Measurements from ENCODE around the gene FAIM2.

FAIM2 gene

DNA sequence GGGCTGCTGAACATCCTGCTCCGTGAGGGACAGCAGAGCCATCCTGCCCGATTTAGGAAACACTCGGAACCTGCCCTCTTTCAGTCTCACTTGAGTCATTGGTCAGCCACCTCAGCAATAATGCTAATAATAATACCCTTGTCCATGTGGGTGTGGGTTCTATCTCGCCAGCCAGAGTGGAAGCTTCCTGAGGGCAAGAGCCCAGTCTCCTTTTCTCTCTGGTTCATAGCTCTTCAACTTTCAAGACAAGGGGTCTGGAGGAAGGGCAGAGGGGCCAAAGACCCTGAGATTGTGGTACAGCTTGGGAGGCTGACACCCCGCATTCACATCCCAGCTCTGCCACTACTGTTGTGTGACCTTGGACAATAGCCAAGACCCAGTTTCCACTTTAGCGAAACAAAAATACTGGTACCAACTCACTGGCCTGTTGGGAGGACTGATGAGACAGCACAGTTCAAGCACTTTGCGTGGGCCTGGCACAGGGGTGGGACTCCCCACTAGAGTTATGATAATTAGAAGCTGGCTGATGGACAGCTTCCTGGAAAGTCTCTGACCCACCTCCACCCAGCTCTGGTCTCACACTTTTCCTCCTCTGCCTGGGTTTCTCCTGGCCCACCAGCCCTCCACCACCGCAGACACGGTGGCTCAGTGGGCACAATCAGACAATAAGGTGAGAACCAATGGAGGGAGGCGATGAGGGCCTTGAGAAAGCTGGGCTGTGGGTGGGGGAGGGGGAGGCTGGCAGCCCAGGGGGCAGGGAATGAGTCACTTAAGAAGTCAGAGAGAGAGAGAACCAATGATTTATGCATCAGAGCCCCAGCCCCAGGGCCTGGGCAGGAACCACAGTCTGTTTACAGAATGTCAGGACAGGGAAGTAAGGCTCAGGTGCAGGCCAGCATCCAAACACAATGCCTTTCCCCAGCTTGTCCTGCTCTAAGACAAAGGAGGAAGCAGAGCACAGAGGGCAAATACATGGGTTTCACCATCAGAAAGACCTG lies 9.6 kb downstream of the FAIM2 start:
- FAIRE-seq = no peak
- DNase-seq (ENCODE audit: insufficient read length, low spot score) = no peak
- TF ChIP-seq, protein P1, sequence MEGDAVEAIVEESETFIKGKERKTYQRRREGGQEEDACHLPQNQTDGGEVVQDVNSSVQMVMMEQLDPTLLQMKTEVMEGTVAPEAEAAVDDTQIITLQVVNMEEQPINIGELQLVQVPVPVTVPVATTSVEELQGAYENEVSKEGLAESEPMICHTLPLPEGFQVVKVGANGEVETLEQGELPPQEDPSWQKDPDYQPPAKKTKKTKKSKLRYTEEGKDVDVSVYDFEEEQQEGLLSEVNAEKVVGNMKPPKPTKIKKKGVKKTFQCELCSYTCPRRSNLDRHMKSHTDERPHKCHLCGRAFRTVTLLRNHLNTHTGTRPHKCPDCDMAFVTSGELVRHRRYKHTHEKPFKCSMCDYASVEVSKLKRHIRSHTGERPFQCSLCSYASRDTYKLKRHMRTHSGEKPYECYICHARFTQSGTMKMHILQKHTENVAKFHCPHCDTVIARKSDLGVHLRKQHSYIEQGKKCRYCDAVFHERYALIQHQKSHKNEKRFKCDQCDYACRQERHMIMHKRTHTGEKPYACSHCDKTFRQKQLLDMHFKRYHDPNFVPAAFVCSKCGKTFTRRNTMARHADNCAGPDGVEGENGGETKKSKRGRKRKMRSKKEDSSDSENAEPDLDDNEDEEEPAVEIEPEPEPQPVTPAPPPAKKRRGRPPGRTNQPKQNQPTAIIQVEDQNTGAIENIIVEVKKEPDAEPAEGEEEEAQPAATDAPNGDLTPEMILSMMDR (IDR thresholded peaks at IDR 0.05; ENCODE audit: insufficient read depth, missing control alignments) = no peak

DNA sequence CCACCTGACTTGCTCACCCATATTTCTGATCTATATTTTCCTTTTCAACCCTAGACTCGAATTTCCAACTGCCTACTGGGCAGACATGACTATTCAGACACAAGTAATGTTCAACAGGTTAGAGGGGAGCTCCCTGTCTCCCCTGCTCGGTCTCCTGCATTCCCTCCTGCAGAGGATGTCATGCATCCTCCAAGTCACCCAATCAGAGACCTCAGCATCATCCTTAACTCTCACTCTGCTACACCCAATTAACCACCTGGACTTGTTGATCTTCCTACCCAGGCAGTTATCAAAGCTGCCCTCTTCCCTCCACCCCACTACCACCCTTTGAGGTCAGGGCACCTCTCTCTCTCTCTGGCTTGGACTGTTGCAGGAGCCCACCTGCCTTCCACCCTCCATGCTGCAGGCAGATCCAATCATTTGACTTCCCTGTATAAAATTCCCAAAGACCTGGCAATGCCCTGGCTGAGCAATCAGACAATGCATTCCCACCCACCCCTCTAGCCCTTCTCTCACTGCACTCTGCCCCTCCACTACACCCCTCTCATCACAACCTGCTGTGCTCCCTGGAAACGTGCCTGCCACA lies 10.9 kb downstream of the FAIM2 start:
- FAIRE-seq (no peak), DNase-seq (ENCODE audit: insufficient read length, low spot score) (no peak)
- TF ChIP-seq, protein P1 (IDR thresholded peaks at IDR 0.05; ENCODE audit: insufficient read depth, missing control alignments) = no peak

DNA sequence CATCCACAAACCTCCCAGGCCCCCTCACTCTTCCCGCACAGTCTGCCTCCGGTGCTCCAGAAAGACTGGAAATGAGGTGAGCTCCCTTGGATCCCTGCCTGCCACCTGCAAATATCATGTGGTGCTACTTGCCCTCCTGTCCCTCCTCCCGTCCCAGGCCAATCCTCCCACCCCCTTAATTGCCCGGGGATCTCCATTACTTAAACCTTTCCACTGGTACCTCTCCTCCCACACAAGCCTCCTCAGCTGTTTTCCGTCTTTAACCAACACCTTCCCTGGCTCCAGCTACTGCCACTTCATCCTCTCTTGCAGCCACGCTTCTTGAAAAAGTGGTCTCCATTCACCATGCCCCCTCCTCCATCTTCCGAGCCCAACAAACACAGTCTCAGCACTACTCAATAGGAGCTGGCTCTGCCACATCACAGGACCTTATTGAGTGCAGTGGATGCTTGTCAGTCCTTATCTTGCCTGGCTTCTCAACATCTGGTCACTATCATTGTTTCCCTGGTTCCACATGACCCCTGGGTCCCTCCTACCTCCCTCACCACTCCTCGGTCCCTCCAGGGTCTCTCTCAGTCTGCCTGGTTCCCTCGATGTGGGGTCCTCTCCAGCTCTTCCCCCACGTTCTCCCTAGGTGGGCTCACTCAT lies 11.5 kb downstream of the FAIM2 start:
- TF ChIP-seq, protein P1 (IDR thresholded peaks at IDR 0.05; ENCODE audit: insufficient read depth, missing control alignments) = no peak
- FAIRE-seq (no peak), DNase-seq (ENCODE audit: insufficient read length, low spot score) (no peak)

DNA sequence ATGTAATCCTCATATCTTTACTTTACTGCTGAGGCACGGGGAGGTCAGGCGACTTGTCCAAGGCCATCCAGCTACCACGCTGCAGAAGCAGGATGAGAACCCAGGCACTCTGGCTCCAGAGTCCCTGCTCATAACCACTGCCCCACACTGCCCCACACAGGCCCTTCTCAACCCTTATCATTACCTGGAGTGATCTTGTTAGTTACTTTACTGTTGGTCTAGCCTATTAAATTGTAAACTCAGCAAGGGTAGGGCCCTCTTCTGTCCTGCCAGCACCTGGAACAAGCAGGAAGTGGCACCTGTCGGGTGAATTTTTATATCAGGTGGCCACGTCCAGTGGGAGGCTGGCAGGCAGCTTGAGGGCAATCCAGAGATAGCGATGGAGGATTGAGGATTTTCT lies 12.2 kb downstream of the FAIM2 start:
- no peak for FAIRE-seq
- DNase-seq (ENCODE audit: insufficient read length, low spot score) = no peak
- TF ChIP-seq, protein P1 (IDR thresholded peaks at IDR 0.05; ENCODE audit: insufficient read depth, missing control alignments) = no peak

DNA sequence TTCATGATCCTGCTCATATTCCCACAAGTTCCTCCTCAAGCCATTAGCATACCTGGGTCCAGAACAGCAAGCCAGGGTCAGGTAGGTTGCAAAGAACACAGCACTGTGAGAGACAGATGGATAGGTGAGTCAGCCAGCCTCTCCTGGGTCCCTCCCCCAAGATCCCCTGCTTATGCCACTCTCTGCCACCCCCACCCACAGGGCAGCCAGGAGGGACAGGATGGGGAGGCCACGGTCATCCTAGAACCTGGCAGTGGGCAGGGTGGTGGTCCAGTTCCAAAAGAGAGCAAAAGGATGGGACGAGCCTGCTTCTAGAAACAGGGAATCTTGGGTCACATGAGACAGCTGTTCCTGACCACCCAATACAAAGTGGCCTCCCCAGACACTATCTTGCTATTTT lies 12.7 kb downstream of the FAIM2 start:
- DNase-seq (ENCODE audit: insufficient read length, low spot score) (no peak), FAIRE-seq (no peak)
- TF ChIP-seq, protein P1 (IDR thresholded peaks at IDR 0.05; ENCODE audit: insufficient read depth, missing control alignments) = no peak

DNA sequence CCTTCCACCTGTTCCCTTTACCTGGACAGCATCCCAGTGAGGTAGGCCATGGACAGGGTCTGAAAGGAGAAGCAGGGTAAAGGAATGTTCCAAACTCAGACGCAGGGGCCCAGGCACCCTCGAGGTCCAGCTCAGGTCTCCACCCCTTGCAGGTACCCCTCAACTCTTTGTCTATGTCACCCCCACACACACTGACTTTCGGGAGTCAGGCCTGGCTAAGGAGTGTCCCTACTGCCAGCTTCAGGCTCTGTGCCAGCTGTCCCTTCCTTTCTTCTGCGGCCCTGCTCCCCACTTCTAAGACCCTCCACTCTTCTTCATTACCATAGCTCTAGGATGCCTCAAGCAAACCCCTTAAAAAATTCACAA lies 13.6 kb downstream of the FAIM2 start:
- DNase-seq (ENCODE audit: insufficient read length, low spot score) (no peak), FAIRE-seq (no peak)
- TF ChIP-seq, protein P1 (IDR thresholded peaks at IDR 0.05; ENCODE audit: insufficient read depth, missing control alignments) = no peak
